HG03354 (cell line): ENCODE results near the gene CEMP1.
"Not testable (repeated sequence)": the region's sequence is repeated elsewhere in the genome, so short reads cannot be mapped to it uniquely, and the experiment has no call there.

Experiments used
- ATAC-seq: cut with Tn5 transposase; IDR thresholded peaks from one replicate; pipeline ENCODE4 v1.9.1; 2021; ENCODE audit warnings: mild to moderate bottlenecking; ENCODE audit not compliant: unreplicated experiment, poor library complexity, severe bottlenecking

Gene CEMP1

GRCh38 chr16:2531371-2531695 is at the start of gene CEMP1:
TSS of gene CEMP1 (minus strand) at chr16:2531408. CDS start at chr16:2531073, 335 bp downstream.
- peak; percentile 2 for ATAC-seq

GRCh38 chr16:2580818-2581217 is 49.6 kb upstream of the CEMP1 start:
- ATAC-seq: not testable (repeated sequence)

- not testable (repeated sequence) for ATAC-seq
Observed at GRCh38 chr16:2580143-2580542, 48.9 kb upstream of the CEMP1 start.

- ATAC-seq: not testable (repeated sequence)
Observed at GRCh38 chr16:2578905-2579304, 47.7 kb upstream of the CEMP1 start.

- not testable (repeated sequence) for ATAC-seq
Observed at GRCh38 chr16:2577044-2577443, 45.8 kb upstream of the CEMP1 start.

GRCh38 chr16:2575839-2576238 is 44.6 kb upstream of the CEMP1 start:
- not testable (repeated sequence) for ATAC-seq

GRCh38 chr16:2572704-2573103 is 41.5 kb upstream of the CEMP1 start:
- ATAC-seq: not testable (repeated sequence)

GRCh38 chr16:2568573-2568972 is 37.4 kb upstream of the CEMP1 start:
- ATAC-seq: peak; percentile 65

GRCh38 chr16:2567506-2567905 is 36.3 kb upstream of the CEMP1 start:
- ATAC-seq: not testable (repeated sequence)

- ATAC-seq: peak; percentile 59
Observed at GRCh38 chr16:2560798-2561133, 29.6 kb upstream of the CEMP1 start.

GRCh38 chr16:2560131-2560797 is 29.1 kb upstream of the CEMP1 start:
- peak; percentile 69 for ATAC-seq

GRCh38 chr16:2557150-2557549 is 25.9 kb upstream of the CEMP1 start:
- ATAC-seq: not testable (repeated sequence)

GRCh38 chr16:2554709-2555425 is 23.7 kb upstream of the CEMP1 start:
- ATAC-seq: not testable (repeated sequence)

- not testable (repeated sequence) for ATAC-seq
Observed at GRCh38 chr16:2551420-2551889, 20.2 kb upstream of the CEMP1 start.

- not testable (repeated sequence) for ATAC-seq
Observed at GRCh38 chr16:2550283-2550878, 19.2 kb upstream of the CEMP1 start.

GRCh38 chr16:2543771-2544170 is 12.6 kb upstream of the CEMP1 start:
- not testable (repeated sequence) for ATAC-seq

GRCh38 chr16:2541409-2541808 is 10.2 kb upstream of the CEMP1 start:
- not testable (repeated sequence) for ATAC-seq

- not testable (repeated sequence) for ATAC-seq
Observed at GRCh38 chr16:2540912-2541311, 9.7 kb upstream of the CEMP1 start.

- not testable (repeated sequence) for ATAC-seq
Observed at GRCh38 chr16:2539845-2540458, 8.7 kb upstream of the CEMP1 start.

- not testable (repeated sequence) for ATAC-seq
Observed at GRCh38 chr16:2539192-2539844, 8.1 kb upstream of the CEMP1 start.
